A549 (cell line): ENCODE results near the gene NXPH1. TPM values are rescaled to one million over a fixed set of nuclear protein-coding genes. Genes with fewer than 3 reads are reported as not detected.

Source experiments
- ATAC-seq, 2 experiments: fragments of 200-7000 bp in 1 of 2; fragments of >200 bp in 1 of 2; cut with Nextera tagmentation in 1 of 2; cut with Tn5 transposase in 1 of 2; 3 replicates each; pipeline versions ENCODE4 v1.8.0 to v1.9.1; 2018 to 2020; ENCODE audit warnings: mild to moderate bottlenecking in 1 of 2, moderate library complexity in 1 of 2
- CTCF ChIA-PET: fragments of 300-600 bp; sonication (Branson Sonifier 250); formaldehyde crosslinking; extraction: SDS; loops from one replicate; lab custom pipeline; 2021; ENCODE audit warnings: antibody characterized with exemption, inconsistent platforms; lab: Yijun Ruan, JAX
- POLR2A ChIA-PET: fragments of 350-600 bp; formaldehyde crosslinking; extraction: SDS; loops from one replicate; lab custom pipeline; 2021; ENCODE audit warnings: antibody characterized with exemption, inconsistent platforms; lab: Yijun Ruan, JAX
- DNase-seq, 2 experiments: peaks; one replicate each; pipeline versions ENCODE4 v3.0.0 to v3.0.0-alpha.2; 2011 to 2016; ENCODE audit warnings: low read depth in 1 of 2, low spot score in 1 of 2
- FAIRE-seq: peaks from 2 replicates; lab custom pipeline; 2011; peaks lifted over from hg19 to GRCh38; lab: Jason Lieb, UNC
- H3K27ac ChIP-seq, 2 experiments: fragments of >200 bp; sonication (Bioruptor Twin); formaldehyde crosslinking; 3 replicates each; pipeline ENCODE4 v1.5.1; 2016 to 2017
- H3K4me1 ChIP-seq: fragments of >200 bp; sonication (Bioruptor Twin); formaldehyde crosslinking; 3 replicates; pipeline ENCODE4 v1.6.1; 2016
- H3K4me2 ChIP-seq: fragments of >200 bp; sonication (Bioruptor Twin); formaldehyde crosslinking; 3 replicates; pipeline ENCODE4 v1.6.1; 2016
- H3K4me3 ChIP-seq: fragments of >200 bp; sonication (Bioruptor Twin); formaldehyde crosslinking; 3 replicates; pipeline ENCODE4 v1.5.1; 2016
- H3K9me3 ChIP-seq: fragments of >200 bp; sonication (Bioruptor Twin); formaldehyde crosslinking; 3 replicates; pipeline ENCODE4 v1.6.1; 2016
- EHF ChIP-seq: fragments of 250-450 bp; sonication (Bioruptor Pico); IDR thresholded peaks from 2 replicates; pipeline ENCODE4 v1.5.0; 2020; ENCODE audit warnings: mild to moderate bottlenecking
- EP300 ChIP-seq, 2 experiments: fragments of >200 bp; sonication (Bioruptor Twin); formaldehyde crosslinking; IDR thresholded peaks; 2 replicates in 1 of 2; 3 replicates in 1 of 2; pipeline ENCODE4 v1.6.1; 2016 to 2017
- ESRRA ChIP-seq: fragments of 150-350 bp; IDR thresholded peaks from 2 replicates; pipeline ENCODE4 v1.6.1; 2014; ENCODE audit warnings: mild to moderate bottlenecking, low read length, borderline replicate concordance
- FOSL2 ChIP-seq, 2 experiments: fragments of 450-650 bp in 1 of 2; fragments of >200 bp in 1 of 2; sonication (Bioruptor Twin) in 1 of 2; formaldehyde crosslinking; IDR thresholded peaks; 2 replicates each; pipeline versions ENCODE4 v1.5.0 to v1.6.1; 2016 to 2020; ENCODE audit warnings: mild to moderate bottlenecking in 1 of 2, moderate library complexity in 1 of 2
- FOXS1 ChIP-seq: fragments of 250-450 bp; sonication (Bioruptor Pico); IDR thresholded peaks from 2 replicates; pipeline ENCODE4 v1.5.0; 2020; ENCODE audit warnings: mild to moderate bottlenecking, moderate library complexity
- GATA3 ChIP-seq: IDR thresholded peaks from 2 replicates; pipeline ENCODE4 v1.6.1; 2012; ENCODE audit warnings: borderline replicate concordance
- HDAC2 ChIP-seq: fragments of 200-600 bp; sonication (generic); IDR thresholded peaks from 2 replicates; pipeline ENCODE4 v1.6.1; 2016
- HOXA7 ChIP-seq: fragments of 250-450 bp; sonication (Bioruptor Pico); IDR thresholded peaks from 2 replicates; pipeline ENCODE4 v1.5.0; 2020; ENCODE audit warnings: mild to moderate bottlenecking, moderate library complexity
- HOXB5 ChIP-seq: fragments of 250-450 bp; sonication (Bioruptor Pico); IDR thresholded peaks from 2 replicates; pipeline ENCODE4 v1.5.0; 2020; ENCODE audit warnings: mild to moderate bottlenecking, moderate library complexity
- JUN ChIP-seq, 2 experiments: fragments of >200 bp; sonication (Bioruptor Twin); formaldehyde crosslinking; IDR thresholded peaks; 2 replicates in 1 of 2; 3 replicates in 1 of 2; pipeline ENCODE4 v1.6.1; 2016 to 2017
- MAFK ChIP-seq: fragments of 450-650 bp; IDR thresholded peaks from 2 replicates; pipeline ENCODE4 v1.6.1; 2014; ENCODE audit not compliant: partially characterized antibody
- NR3C1 ChIP-seq: fragments of >200 bp; sonication (Bioruptor Twin); formaldehyde crosslinking; IDR thresholded peaks from 3 replicates; pipeline ENCODE4 v1.6.1; 2017
- PHF8 ChIP-seq: fragments of 200-600 bp; sonication (generic); IDR thresholded peaks from 2 replicates; pipeline ENCODE4 v1.6.1; 2016; ENCODE audit warnings: low read depth, mild to moderate bottlenecking, antibody characterized with exemption, moderate library complexity, borderline replicate concordance
- REST ChIP-seq: fragments of 200-600 bp; sonication (generic); IDR thresholded peaks from 2 replicates; pipeline ENCODE4 v1.6.1; 2016; ENCODE audit warnings: antibody characterized with exemption, mild to moderate bottlenecking, moderate library complexity
- TFCP2L1 ChIP-seq: fragments of 250-450 bp; sonication (Bioruptor Pico); IDR thresholded peaks from 2 replicates; pipeline ENCODE4 v1.5.0; 2021; ENCODE audit warnings: mild to moderate bottlenecking
- ZC3H11A ChIP-seq: fragments of 450-650 bp; IDR thresholded peaks from 2 replicates; pipeline ENCODE4 v1.6.1; 2014; ENCODE audit warnings: antibody characterized with exemption, mild to moderate bottlenecking
- ZFP36 ChIP-seq: fragments of 450-650 bp; IDR thresholded peaks from 2 replicates; pipeline ENCODE4 v1.6.1; 2014; ENCODE audit warnings: borderline replicate concordance; ENCODE audit not compliant: partially characterized antibody
- ZNF302 ChIP-seq: fragments of 250-450 bp; sonication (Bioruptor Pico); IDR thresholded peaks from 2 replicates; pipeline ENCODE4 v1.9.0; 2021; ENCODE audit warnings: inconsistent platforms, mild to moderate bottlenecking, moderate library complexity
- WGBS: methylation state at CpG from one replicate; pipeline ENCODE4 v1.1.6; 2017; ENCODE audit errors: missing lambda C conversion rate; 5-methylcytosine and 5-hydroxymethylcytosine counted together
- polyA plus RNA-seq, 4 experiments: library from polyadenylated mRNA; depleted of rRNA in 3 of 4; stranded (reverse); fragments of >200 nt; fragmentation: RNase III in 1 of 4; extraction: RNeasy Plus Mini Kit Qiagen cat#74134 plus additional on column Dnase treatment in 1 of 4; gene quantifications; 2 replicates in 3 of 4; 3 replicates in 1 of 4; pipeline ENCODE4 v1.2.3, GENCODE V29; 2011 to 2017
- TF ChIP-seq, protein P1 (sequence below): fragments of >200 bp; sonication (Bioruptor Twin); formaldehyde crosslinking; IDR thresholded peaks from 3 replicates; pipeline ENCODE4 v1.5.1; 2016
- TF ChIP-seq, protein P2 (sequence below): fragments of 450-650 bp; IDR thresholded peaks from 2 replicates; pipeline ENCODE4 v1.6.1; 2014; ENCODE audit warnings: antibody characterized with exemption
- TF ChIP-seq, protein P3 (sequence below): fragments of 150-350 bp; IDR thresholded peaks from 2 replicates; pipeline ENCODE4 v1.6.1; 2014; ENCODE audit warnings: low read depth, mild to moderate bottlenecking, low read length
- TF ChIP-seq, protein P4 (sequence below): fragments of 250-450 bp; sonication (Bioruptor Pico); IDR thresholded peaks from 2 replicates; pipeline ENCODE4 v1.5.0; 2020; ENCODE audit warnings: low read depth, mild to moderate bottlenecking, moderate library complexity

Gene NXPH1
- polyA plus RNA-seq, 2 of the 4 experiments (the other 2 are of a cell fraction), result not detected

- TF ChIP-seq, protein P1, sequence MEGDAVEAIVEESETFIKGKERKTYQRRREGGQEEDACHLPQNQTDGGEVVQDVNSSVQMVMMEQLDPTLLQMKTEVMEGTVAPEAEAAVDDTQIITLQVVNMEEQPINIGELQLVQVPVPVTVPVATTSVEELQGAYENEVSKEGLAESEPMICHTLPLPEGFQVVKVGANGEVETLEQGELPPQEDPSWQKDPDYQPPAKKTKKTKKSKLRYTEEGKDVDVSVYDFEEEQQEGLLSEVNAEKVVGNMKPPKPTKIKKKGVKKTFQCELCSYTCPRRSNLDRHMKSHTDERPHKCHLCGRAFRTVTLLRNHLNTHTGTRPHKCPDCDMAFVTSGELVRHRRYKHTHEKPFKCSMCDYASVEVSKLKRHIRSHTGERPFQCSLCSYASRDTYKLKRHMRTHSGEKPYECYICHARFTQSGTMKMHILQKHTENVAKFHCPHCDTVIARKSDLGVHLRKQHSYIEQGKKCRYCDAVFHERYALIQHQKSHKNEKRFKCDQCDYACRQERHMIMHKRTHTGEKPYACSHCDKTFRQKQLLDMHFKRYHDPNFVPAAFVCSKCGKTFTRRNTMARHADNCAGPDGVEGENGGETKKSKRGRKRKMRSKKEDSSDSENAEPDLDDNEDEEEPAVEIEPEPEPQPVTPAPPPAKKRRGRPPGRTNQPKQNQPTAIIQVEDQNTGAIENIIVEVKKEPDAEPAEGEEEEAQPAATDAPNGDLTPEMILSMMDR, result no peak
- no peak for TF ChIP-seq MAFK
- TF ChIP-seq TFCP2L1 (CRISPR knock-in tag), result no peak
- no peak for TF ChIP-seq EHF
- TF ChIP-seq JUN (IDR thresholded peaks at IDR 0.05), result no peak
- TF ChIP-seq FOSL2 (IDR thresholded peaks at IDR 0.05), result no peak
- TF ChIP-seq FOSL2 (CRISPR knock-in tag; IDR thresholded peaks at IDR 0.05), result no peak
Measured at GRCh38 chr7:8579661-8580194, 146.3 kb downstream of the NXPH1 start (continued).

DNA sequence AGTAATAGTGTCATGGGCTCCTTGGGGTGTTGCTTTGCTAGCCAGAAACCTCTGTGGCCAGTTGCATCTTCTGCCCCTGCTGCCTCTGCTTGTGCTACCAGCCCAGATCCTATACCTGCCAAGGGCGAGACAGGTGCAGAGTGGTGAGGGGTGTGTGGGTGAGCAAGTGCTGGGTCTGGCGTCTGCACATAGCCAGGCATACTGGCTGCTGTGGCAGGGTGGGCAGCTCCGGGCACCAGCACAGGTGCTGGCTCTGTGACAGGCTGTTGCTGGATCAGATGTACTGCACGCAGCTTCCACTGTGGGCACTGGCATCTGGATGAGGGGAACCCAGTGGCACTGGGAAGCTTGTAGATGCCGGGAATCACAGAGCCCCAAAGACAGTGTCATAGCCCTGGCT lies 148.4 kb downstream of the NXPH1 start:
- H3K27ac ChIP-seq, result no peak overlapping the region
- H3K9me3 ChIP-seq, result no peaks in the 10 kb centered on the region
- TF ChIP-seq, protein P2, sequence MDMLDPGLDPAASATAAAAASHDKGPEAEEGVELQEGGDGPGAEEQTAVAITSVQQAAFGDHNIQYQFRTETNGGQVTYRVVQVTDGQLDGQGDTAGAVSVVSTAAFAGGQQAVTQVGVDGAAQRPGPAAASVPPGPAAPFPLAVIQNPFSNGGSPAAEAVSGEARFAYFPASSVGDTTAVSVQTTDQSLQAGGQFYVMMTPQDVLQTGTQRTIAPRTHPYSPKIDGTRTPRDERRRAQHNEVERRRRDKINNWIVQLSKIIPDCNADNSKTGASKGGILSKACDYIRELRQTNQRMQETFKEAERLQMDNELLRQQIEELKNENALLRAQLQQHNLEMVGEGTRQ, result no peak
- no peak overlapping the region for H3K4me3 ChIP-seq
- FAIRE-seq, result no peak
- no peak for ATAC-seq
- no peak overlapping the region for H3K4me2 ChIP-seq
- WGBS, result 0% methylated on average over 3 of the region's 5 CpGs
- POLR2A ChIA-PET, result no interaction called here
- CTCF ChIA-PET, result no interaction called here
- DNase-seq, result no peak
- no peaks in the 10 kb centered on the region for H3K4me1 ChIP-seq

- H3K27ac ChIP-seq, result no peak overlapping the region
- ChIA-PET POLR2A (no interaction called here), CTCF (no interaction called here)
- WGBS, result 0% methylated on average over 3 of the region's 3 CpGs
- DNase-seq (no peak), FAIRE-seq (no peak), ATAC-seq (no peak)
- TF ChIP-seq ESRRA, result no peak
- no peak for TF ChIP-seq NR3C1
- TF ChIP-seq ZNF302, result no peak
- H3K9me3 ChIP-seq, result no peaks in the 10 kb centered on the region
- H3K4me2 ChIP-seq, result no peak overlapping the region
- H3K4me3 ChIP-seq, result no peak overlapping the region
- H3K4me1 ChIP-seq, result no peaks in the 10 kb centered on the region
Measured at GRCh38 chr7:8582728-8583127, 149.3 kb downstream of the NXPH1 start.

DNA sequence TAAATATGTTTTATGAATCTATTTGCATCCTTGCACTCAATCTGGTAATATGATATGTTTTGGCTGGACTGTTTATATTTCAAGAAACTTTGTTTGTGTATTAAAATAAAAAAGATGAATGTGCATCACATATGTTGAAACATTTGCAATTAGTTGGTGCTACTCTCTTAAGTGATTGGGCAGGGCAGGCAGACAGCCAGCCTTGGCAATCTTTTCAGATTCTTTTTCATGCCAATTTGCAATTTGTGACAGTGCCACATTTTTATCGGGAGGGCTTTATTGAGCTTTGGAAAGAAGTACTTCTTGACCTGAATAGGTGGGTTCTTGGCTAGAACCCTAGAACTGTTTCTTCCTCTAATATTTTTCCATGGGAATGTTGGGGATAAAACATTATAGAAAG lies 152.2 kb downstream of the NXPH1 start:
- ATAC-seq, result no peak
- TF ChIP-seq, protein P2, result no peak
- TF ChIP-seq PHF8 (no peak), HOXB5 (no peak), EP300 (IDR thresholded peaks at IDR 0.05) (no peak), REST (no peak), EHF (no peak), TFCP2L1 (CRISPR knock-in tag) (no peak), ZNF302 (no peak), ZC3H11A (no peak), ZFP36 (no peak), FOXS1 (CRISPR knock-in tag) (no peak), FOSL2 (IDR thresholded peaks at IDR 0.05) (no peak), FOSL2 (CRISPR knock-in tag; IDR thresholded peaks at IDR 0.05) (no peak), HOXA7 (no peak), HDAC2 (no peak), GATA3 (no peak)
- TF ChIP-seq, protein P3, sequence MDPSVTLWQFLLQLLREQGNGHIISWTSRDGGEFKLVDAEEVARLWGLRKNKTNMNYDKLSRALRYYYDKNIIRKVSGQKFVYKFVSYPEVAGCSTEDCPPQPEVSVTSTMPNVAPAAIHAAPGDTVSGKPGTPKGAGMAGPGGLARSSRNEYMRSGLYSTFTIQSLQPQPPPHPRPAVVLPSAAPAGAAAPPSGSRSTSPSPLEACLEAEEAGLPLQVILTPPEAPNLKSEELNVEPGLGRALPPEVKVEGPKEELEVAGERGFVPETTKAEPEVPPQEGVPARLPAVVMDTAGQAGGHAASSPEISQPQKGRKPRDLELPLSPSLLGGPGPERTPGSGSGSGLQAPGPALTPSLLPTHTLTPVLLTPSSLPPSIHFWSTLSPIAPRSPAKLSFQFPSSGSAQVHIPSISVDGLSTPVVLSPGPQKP, result no peak
- TF ChIP-seq, protein P4, sequence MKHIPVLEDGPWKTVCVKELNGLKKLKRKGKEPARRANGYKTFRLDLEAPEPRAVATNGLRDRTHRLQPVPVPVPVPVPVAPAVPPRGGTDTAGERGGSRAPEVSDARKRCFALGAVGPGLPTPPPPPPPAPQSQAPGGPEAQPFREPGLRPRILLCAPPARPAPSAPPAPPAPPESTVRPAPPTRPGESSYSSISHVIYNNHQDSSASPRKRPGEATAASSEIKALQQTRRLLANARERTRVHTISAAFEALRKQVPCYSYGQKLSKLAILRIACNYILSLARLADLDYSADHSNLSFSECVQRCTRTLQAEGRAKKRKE (CRISPR knock-in tag), result no peak
- POLR2A ChIA-PET, result no interaction called here
- no peak overlapping the region for H3K27ac ChIP-seq
- no peak overlapping the region for H3K4me3 ChIP-seq
- CTCF ChIA-PET, result no interaction called here
- DNase-seq, result no peak
- WGBS, result 61% methylated on average over 1 of the region's 1 CpG
- no peaks in the 10 kb centered on the region for H3K9me3 ChIP-seq
- no peak overlapping the region for H3K4me2 ChIP-seq
- FAIRE-seq, result no peak
- no peaks in the 10 kb centered on the region for H3K4me1 ChIP-seq
